NCI-H460 (cell line): ENCODE results near the gene AQR. TPM values are rescaled to one million over a fixed set of nuclear protein-coding genes. Genes with fewer than 3 reads are reported as not detected.
"Not testable (repeated sequence)": the region's sequence is repeated elsewhere in the genome, so short reads cannot be mapped to it uniquely, and the experiment has no call there.

ENCODE experiments used
- DNase-seq: peaks from one replicate; pipeline ENCODE4 v3.0.0-alpha.2; 2016; ENCODE audit warnings: low read depth; ENCODE audit errors: extremely low read depth
- polyA plus RNA-seq: library from polyadenylated mRNA; depleted of rRNA; stranded (reverse); fragments of >200 nt; gene quantifications from 2 replicates; pipeline ENCODE4 v1.2.3, GENCODE V29; 2014; cell fraction: nucleus; rRNA removed
- total RNA-seq: library from RNA; depleted of rRNA; stranded (reverse); fragments of >200 nt; shearing (Covaris generic); gene quantifications from 2 replicates; pipeline ENCODE4 v1.2.3, GENCODE V29; 2014; rRNA removed

Gene AQR
- 29.9 and 36.8 TPM in 2 replicates for total RNA-seq
- 31.7 and 34.8 TPM in 2 replicates for polyA plus RNA-seq

- DNase-seq, result peak; percentile 95
Measured at GRCh38 chr15:34969340-34970097, at the start of gene AQR. AQR (minus strand) TSS chr15:34969742; CDS start chr15:34969613, 129 bp downstream.

GRCh38 chr15:35014241-35014640, 44.7 kb upstream of the AQR start:
- DNase-seq, result no peak

- no peak for DNase-seq
Measured at GRCh38 chr15:35013370-35013769, 43.8 kb upstream of the AQR start.

- DNase-seq, result no peak
Measured at GRCh38 chr15:35007397-35007796, 37.9 kb upstream of the AQR start.

GRCh38 chr15:35005933-35006332, 36.4 kb upstream of the AQR start:
- DNase-seq, result no peak

GRCh38 chr15:35003928-35004327, 34.4 kb upstream of the AQR start:
- no peak for DNase-seq

DNA sequence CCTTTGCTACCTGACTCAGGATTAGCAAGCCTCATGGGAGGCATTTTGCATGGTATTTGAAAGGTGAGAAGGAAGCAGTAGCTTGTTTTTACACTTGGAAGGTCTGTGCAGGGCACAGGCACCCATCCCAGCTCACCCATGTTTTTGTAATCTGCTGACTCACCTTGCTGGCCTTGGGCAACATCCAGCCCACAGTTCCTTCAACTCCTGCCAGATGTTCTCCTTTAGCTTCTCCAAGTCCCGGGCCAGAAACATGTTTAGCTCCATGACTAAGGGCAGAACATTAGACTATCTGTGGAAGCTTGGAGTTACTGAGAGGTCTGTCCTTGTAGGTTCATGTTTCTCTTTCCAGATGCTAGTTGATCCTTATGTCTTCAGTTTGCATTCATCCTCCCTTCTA, 31.0 kb upstream of the AQR start:
- DNase-seq, result no peak

GRCh38 chr15:34999906-35000305, 30.4 kb upstream of the AQR start:
- DNase-seq, result no peak

GRCh38 chr15:34994925-34995324, 25.4 kb upstream of the AQR start:
- DNase-seq, result no peak

- no peak for DNase-seq
Measured at GRCh38 chr15:34993877-34994276, 24.3 kb upstream of the AQR start.

- DNase-seq, result no peak
Measured at GRCh38 chr15:34993412-34993811, 23.9 kb upstream of the AQR start.

DNA sequence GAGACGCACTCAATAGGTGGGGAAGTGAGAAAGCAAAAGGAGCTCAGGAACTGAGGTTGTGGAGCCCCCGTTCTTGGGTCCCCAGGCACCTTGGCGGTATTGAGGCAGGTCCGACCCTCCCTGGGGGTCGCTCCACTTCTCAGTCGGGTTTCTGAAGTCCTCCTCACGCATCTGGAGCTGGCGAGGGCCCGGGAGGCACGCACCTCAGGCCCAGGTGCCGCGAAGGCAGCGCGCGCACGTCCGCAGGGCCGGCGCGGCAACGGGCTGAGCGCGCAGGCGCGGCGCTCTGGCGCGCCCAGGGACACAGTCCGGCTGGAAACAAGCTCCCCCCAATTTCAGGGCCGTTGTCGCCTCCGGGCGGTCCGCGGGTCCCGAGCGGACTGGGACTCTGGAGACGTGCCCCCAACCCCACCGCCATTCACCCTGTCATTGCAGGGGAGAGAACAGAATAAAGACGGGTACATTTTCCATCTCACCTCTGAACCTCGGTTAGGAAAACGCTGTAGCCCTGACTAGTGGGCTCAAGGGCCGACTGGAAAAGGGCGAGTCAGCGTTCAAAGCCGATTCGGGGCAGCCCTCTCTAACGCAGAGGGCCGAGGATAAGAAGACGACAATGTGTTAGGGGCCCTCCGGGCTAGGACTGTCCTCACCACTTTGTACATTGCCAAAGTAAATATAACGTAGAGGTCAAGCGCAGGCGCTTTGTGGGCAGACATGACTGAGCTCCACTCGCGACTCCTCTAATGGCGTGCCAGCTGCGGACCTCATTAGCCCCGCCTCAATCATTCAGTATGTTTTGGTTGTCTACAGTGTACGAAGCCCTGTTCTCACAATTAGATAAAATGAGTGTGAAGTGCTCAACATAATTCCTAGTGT, 18.7 kb upstream of the AQR start, which contains the start of gene ZNF770:
TSS of gene ZNF770 (minus strand) at position 261 of the 876 bp plus-strand sequence. CDS start 4,853 bp downstream, outside the sequence.
- DNase-seq, result peak; percentile 55

GRCh38 chr15:34987609-34988026, 18.1 kb upstream of the AQR start:
- no peak for DNase-seq

DNA sequence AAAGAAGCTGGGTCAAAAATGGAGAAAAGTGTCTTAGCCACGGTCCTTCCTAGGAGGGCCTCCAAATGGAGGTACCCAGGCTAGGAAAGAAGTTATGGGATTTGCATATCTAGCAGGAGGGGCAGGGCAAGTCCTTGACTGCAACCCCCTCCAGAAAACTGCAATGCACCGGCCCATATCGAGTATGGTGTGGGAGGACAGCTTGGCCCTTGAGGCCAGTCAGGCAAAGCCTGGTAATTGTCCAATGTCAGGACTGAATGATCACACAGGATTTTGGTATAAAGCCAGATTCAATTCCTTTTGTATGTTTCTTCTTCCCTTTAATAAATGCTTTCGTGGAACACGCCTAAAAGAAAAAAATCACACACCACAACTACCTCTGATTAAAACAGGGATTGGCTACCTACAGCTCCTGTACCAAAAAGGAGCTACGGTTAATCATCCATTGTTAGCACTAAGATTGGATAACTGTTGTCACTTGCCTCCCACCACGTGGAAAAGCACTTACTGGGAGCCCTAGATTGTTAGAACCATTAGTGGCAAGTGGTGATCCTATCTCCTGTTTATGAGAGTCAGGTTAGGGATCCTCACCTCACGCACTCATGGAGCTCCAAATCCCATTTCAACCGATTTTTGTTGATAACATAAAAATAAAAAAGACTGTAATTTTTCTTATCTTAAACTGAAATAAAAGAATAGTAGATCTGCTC, 17.4 kb upstream of the AQR start:
- no peak for DNase-seq

GRCh38 chr15:34986326-34986725, 16.8 kb upstream of the AQR start:
- no peak for DNase-seq

DNA sequence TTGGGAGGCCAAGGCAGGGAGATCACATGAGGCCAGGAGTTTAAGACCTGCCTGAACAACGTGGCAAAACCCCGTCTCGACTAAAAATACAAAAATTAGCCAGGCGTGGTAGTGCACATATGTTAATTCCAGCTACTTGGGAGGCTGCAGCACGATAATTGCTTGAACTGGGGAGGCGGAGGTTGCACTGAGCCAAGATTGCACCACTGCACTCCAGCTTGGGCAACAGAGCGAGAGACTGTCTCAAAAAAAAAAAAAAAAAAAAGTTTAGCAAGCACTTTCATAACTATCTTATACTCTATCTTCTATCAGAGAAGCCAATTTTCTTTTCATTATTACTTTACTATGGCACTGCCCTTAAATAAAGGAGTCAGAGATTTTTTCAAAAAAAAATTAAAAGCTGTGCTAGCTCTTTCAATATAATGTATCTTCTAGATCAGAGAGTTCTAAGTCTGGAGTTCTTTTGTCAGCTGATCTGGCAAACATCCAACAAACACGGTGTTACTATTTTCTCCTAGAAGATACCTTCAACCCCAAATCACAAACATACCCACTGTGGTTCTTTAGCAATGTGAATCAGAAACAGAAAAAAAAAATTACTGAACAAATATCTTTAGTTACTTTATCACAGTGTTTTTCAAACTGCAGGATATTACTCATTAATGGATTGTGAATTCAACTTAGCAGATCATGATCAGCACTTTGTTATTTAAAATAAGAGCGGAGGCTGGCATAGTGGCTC, 15.5 kb upstream of the AQR start:
- DNase-seq, result no peak

GRCh38 chr15:34976743-34977142, 7.2 kb upstream of the AQR start:
- DNase-seq, result no peak

GRCh38 chr15:34976073-34976472, 6.5 kb upstream of the AQR start:
- no peak for DNase-seq

DNA sequence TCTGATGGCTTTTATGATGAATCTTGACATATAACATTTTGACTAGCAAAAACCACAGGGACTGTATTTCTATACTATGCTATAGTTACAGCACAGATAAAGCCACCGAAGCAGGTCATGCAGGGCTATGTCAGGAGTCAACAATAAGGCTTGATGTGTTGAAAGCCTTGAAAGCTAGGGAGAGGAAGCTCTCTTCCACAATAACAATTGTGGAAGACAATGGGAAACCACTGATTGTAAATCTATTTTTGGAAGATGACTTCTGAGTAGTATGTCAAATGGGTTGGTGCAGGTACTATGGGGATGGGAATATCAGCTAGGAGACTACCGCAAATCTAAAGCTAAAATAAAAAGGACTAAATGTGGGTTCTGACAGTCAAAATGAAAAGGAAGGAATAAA, 4.0 kb upstream of the AQR start:
- no peak for DNase-seq

GRCh38 chr15:34970098-34970643, 629 bp upstream of the AQR start:
- DNase-seq, result not testable (repeated sequence)
